ENCODE measurements around the gene DMBX1. TPM values are rescaled to one million over a fixed set of nuclear protein-coding genes. Genes with fewer than 3 reads are reported as not detected.

Gene DMBX1
- total and polyA plus RNA-seq, 2 of the 4 experiments (the other 2 are of a cell fraction) = not detected

DNA sequence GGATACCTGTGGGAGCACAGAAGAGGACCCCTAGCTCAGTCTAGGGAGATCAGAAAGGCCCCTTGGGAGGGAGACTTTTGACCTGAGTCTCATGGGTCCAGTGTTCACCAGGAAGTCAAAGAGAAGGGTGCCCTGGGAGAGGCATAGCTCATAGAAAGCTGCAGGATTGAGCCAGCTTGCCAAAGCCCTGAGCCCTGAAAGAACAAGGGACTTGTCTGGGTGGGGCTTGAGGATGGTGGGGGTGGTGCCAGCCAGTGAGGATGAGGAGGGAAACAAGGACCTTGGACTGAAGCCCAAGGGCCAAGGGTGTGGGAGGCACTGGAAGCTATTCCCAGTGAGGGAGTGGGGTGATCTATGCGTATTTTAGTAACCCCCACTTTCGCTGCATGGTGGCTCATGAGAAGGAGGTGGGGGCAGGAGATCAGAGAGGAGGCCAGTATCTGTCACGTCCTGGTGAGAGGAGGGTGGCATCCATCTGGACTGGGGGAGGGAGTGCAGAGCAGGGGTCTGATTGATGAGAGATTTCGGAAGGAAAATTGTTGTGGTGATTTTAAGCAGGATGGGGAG, 28.4 kb downstream of the DMBX1 start:
- Histone ChIP-seq H3K4ac (ENCODE audit: low read depth, low read length) (no peak overlapping the region), H3K4me3 (ENCODE audit: insufficient read depth, low read depth, low read length) (no peak overlapping the region), H3K27ac (ENCODE audit: insufficient read depth, low read length) (no peak overlapping the region), H3K23ac (ENCODE audit: low read depth, low read length) (no peak overlapping the region), H3K9me3 (ENCODE audit: control insufficient read depth, insufficient read depth, low read length) (no peaks in the 10 kb centered on the region), H2BK20ac (ENCODE audit: low read depth, low read length) (no peak overlapping the region), H3K27me3 (ENCODE audit: control insufficient read depth, insufficient read depth, low read length) (peaks cover 49% of the 10 kb centered on the region), H3K79me1 (ENCODE audit: low read depth in 1 of 2, low read length in 2 of 2) (no peaks in the 10 kb centered on the region), H4K5ac (ENCODE audit: low read depth, low read length) (no peak overlapping the region), H2BK120ac (ENCODE audit: low read depth, low read length) (no peak overlapping the region), H4K20me1 (ENCODE audit: insufficient read depth, low read length) (0 out of 2 replicates have a peak, but pooled peaks cover 3% of the 10 kb centered on the region), H3K4me2 (ENCODE audit: low read depth, low read length) (no peak overlapping the region), H3K14ac (replicated peaks; ENCODE audit: low read depth, low read length) (no peak overlapping the region), H3K36me3 (ENCODE audit: control insufficient read depth, insufficient read depth, low read length) (no peaks in the 10 kb centered on the region), H2BK15ac (ENCODE audit: low read depth, low read length) (no peak overlapping the region), H3K9ac (ENCODE audit: low read depth, low read length) (no peak overlapping the region), H2AFZ (replicated peaks; ENCODE audit: low read length, poor library complexity) (peak overlapping the region; percentile 14), H2BK5ac (ENCODE audit: low read depth, low read length, poor library complexity, severe bottlenecking) (no peak overlapping the region), H2AK5ac (ENCODE audit: low read depth, low read length) (no peak overlapping the region), H3K4me1 (ENCODE audit: control insufficient read depth, insufficient read depth, low read length) (peaks cover 16% of the 10 kb centered on the region), H3K56ac (ENCODE audit: extremely low read depth, insufficient read depth, low read length) (no peak overlapping the region), H3K9me1 (ENCODE audit: insufficient read depth, low read length) (peaks cover 3% of the 10 kb centered on the region), H4K8ac (ENCODE audit: low read depth in 2 of 2, low read length in 2 of 2) (no peak overlapping the region), H4K91ac (ENCODE audit: insufficient read depth, low read depth, low read length) (no peak overlapping the region), H2AK9ac (replicated peaks; ENCODE audit: low read depth, low read length, poor library complexity) (no peak overlapping the region), H3K18ac (ENCODE audit: low read depth, low read length) (no peak overlapping the region)
- intact Hi-C loops (cut with micrococcal nuclease) = no loop called here
- no peak for ATAC-seq (ENCODE audit: low read depth)
- CTCF ChIA-PET = no interaction called here
- POLR2A ChIA-PET (ENCODE audit: unreplicated experiment) = no interaction called here
- WGBS, 2 experiments (ENCODE audit: extremely low coverage in 2 of 2, insufficient read length in 1 of 2) = 27% methylated on average over 4 of the region's 4 CpGs; no CpG with 5 or more reads in 1 of the 2 experiments
- dilution Hi-C loops (cut with HindIII; ENCODE audit: low sequenced_read_pairs, unreplicated experiment) = no loop called here
- BruUV-seq (replicated peaks) = no TSS peak
- in situ Hi-C loops (cut with MboI; ENCODE audit: low sequenced_read_pairs) = no loop called here
- no peak for DNase-seq
- TF ChIP-seq RFX5 (IDR thresholded peaks at IDR 0.05; ENCODE audit: low read depth, low read length) (no peak), SMC3 (IDR thresholded peaks at IDR 0.05; ENCODE audit: low read depth, low read length) (no peak), CEBPB (IDR thresholded peaks at IDR 0.05; ENCODE audit: low read depth, low read length) (no peak), MAZ (IDR thresholded peaks at IDR 0.05; ENCODE audit: borderline replicate concordance, low read depth, low read length) (no peak), CHD1 (IDR thresholded peaks at IDR 0.05; ENCODE audit: low read depth, low read length) (no peak), POLR2A (IDR thresholded peaks at IDR 0.05; ENCODE audit: low read depth, low read length) (no peak), RCOR1 (IDR thresholded peaks at IDR 0.05; ENCODE audit: insufficient replicate concordance, low read length) (no peak), FOS (IDR thresholded peaks at IDR 0.05; ENCODE audit: low read depth, low read length) (no peak), MAFK (IDR thresholded peaks at IDR 0.05; ENCODE audit: low read depth, low read length) (no peak), NFE2L2 (IDR thresholded peaks at IDR 0.05; ENCODE audit: low read depth, low read length) (no peak), BHLHE40 (IDR thresholded peaks at IDR 0.05; ENCODE audit: low read depth, low read length) (no peak), RAD21 (IDR thresholded peaks at IDR 0.05; ENCODE audit: low read length) (no peak), MXI1 (IDR thresholded peaks at IDR 0.05; ENCODE audit: borderline replicate concordance, low read depth, low read length) (no peak)
- TF ChIP-seq, protein P1, sequence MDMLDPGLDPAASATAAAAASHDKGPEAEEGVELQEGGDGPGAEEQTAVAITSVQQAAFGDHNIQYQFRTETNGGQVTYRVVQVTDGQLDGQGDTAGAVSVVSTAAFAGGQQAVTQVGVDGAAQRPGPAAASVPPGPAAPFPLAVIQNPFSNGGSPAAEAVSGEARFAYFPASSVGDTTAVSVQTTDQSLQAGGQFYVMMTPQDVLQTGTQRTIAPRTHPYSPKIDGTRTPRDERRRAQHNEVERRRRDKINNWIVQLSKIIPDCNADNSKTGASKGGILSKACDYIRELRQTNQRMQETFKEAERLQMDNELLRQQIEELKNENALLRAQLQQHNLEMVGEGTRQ (IDR thresholded peaks at IDR 0.05; ENCODE audit: low read depth, low read length) = no peak
- TF ChIP-seq, protein P2, sequence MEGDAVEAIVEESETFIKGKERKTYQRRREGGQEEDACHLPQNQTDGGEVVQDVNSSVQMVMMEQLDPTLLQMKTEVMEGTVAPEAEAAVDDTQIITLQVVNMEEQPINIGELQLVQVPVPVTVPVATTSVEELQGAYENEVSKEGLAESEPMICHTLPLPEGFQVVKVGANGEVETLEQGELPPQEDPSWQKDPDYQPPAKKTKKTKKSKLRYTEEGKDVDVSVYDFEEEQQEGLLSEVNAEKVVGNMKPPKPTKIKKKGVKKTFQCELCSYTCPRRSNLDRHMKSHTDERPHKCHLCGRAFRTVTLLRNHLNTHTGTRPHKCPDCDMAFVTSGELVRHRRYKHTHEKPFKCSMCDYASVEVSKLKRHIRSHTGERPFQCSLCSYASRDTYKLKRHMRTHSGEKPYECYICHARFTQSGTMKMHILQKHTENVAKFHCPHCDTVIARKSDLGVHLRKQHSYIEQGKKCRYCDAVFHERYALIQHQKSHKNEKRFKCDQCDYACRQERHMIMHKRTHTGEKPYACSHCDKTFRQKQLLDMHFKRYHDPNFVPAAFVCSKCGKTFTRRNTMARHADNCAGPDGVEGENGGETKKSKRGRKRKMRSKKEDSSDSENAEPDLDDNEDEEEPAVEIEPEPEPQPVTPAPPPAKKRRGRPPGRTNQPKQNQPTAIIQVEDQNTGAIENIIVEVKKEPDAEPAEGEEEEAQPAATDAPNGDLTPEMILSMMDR (conservative IDR thresholded peaks at IDR 0.05; ENCODE audit: low read depth, low read length) = no peak
- TF ChIP-seq, protein P3, sequence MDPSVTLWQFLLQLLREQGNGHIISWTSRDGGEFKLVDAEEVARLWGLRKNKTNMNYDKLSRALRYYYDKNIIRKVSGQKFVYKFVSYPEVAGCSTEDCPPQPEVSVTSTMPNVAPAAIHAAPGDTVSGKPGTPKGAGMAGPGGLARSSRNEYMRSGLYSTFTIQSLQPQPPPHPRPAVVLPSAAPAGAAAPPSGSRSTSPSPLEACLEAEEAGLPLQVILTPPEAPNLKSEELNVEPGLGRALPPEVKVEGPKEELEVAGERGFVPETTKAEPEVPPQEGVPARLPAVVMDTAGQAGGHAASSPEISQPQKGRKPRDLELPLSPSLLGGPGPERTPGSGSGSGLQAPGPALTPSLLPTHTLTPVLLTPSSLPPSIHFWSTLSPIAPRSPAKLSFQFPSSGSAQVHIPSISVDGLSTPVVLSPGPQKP (IDR thresholded peaks at IDR 0.05; ENCODE audit: borderline replicate concordance, low read depth, low read length) = no peak
